HG03097 (cell line): Measurements from ENCODE around the gene CCDC88C.
A peak's percentile ranks its signal among the peaks of the same experiment; 100 is the strongest.
"Not testable (repeated sequence)": the region's sequence is repeated elsewhere in the genome, so short reads cannot be mapped to it uniquely, and the experiment has no call there.

Source experiments
- ATAC-seq: cut with Tn5 transposase; IDR thresholded peaks from one replicate; pipeline ENCODE4 v1.9.1; 2021; ENCODE audit not compliant: unreplicated experiment, low FRiP score

The CCDC88C gene

GRCh38 chr14:91417983-91418386 lies 365 bp upstream of the CCDC88C start:
- peak; percentile 16 for ATAC-seq

- no peak for ATAC-seq
These were observed 888 bp downstream of the CCDC88C start for GRCh38 chr14:91416744-91417119.

- ATAC-seq, result peak; percentile 47
These were observed 1.6 kb downstream of the CCDC88C start for GRCh38 chr14:91415794-91416743.

- ATAC-seq, result no peak
These were observed 3.2 kb downstream of the CCDC88C start for GRCh38 chr14:91414475-91414833.

GRCh38 chr14:91413547-91414474 lies 3.8 kb downstream of the CCDC88C start:
- ATAC-seq, result no peak

- ATAC-seq, result no peak
These were observed 4.7 kb downstream of the CCDC88C start for GRCh38 chr14:91412939-91413338.

GRCh38 chr14:91410771-91411536 lies 6.7 kb downstream of the CCDC88C start:
- ATAC-seq, result no peak

GRCh38 chr14:91409928-91410718 lies 7.5 kb downstream of the CCDC88C start:
- no peak for ATAC-seq

GRCh38 chr14:91409240-91409639 lies 8.4 kb downstream of the CCDC88C start:
- not testable (repeated sequence) for ATAC-seq

GRCh38 chr14:91406982-91407381 lies 10.6 kb downstream of the CCDC88C start:
- ATAC-seq, result no peak

- no peak for ATAC-seq
These were observed 11.2 kb downstream of the CCDC88C start for GRCh38 chr14:91406451-91406850.

GRCh38 chr14:91405724-91406435 lies 11.7 kb downstream of the CCDC88C start:
- no peak for ATAC-seq

GRCh38 chr14:91405241-91405721 lies 12.3 kb downstream of the CCDC88C start:
- no peak for ATAC-seq

GRCh38 chr14:91402771-91403600 lies 14.6 kb downstream of the CCDC88C start:
- ATAC-seq, result no peak

- ATAC-seq, result no peak
These were observed 15.3 kb downstream of the CCDC88C start for GRCh38 chr14:91402348-91402747.

GRCh38 chr14:91401751-91402150 lies 15.9 kb downstream of the CCDC88C start:
- no peak for ATAC-seq

- no peak for ATAC-seq
These were observed 16.9 kb downstream of the CCDC88C start for GRCh38 chr14:91400696-91401095.
